Measurements from ENCODE around the gene LHFPL2.

GRCh38 chr5:78612227-78613150 is 36.1 kb downstream of the LHFPL2 start:
- no peak for TF ChIP-seq CHD2 (IDR thresholded peaks at IDR 0.05; ENCODE audit: low read length, partially characterized antibody)
- TF ChIP-seq RCOR1 (IDR thresholded peaks at IDR 0.05; ENCODE audit: low read length), result no peak
- no peak for TF ChIP-seq POLR2AphosphoS5 (IDR thresholded peaks at IDR 0.05; ENCODE audit: low read depth, low read length)
- no peak for TF ChIP-seq YY1 (IDR thresholded peaks at IDR 0.05; ENCODE audit: low read depth)
